ENCODE data around the gene GJC2.

GRCh38 chr1:228144193-228144992 lies 5.3 kb upstream of the GJC2 start:
- TF ChIP-seq CTCF (IDR thresholded peaks at IDR 0.05) (no peak), POLR2A (IDR thresholded peaks at IDR 0.05) (no peak)

Measured in Peyer's patch (tissue), 4 donors.